ENCODE results near the gene ANGEL1. TPM values are rescaled to one million over a fixed set of nuclear protein-coding genes. Genes with fewer than 3 reads are reported as not detected.

ANGEL1 gene
- total and polyA plus RNA-seq, 2 experiments from 2014 or later: 5.3 to 31.6 TPM

Other genes with a start within 250 kb of the ANGEL1 start
- gene VASH1, start 51.4 kb downstream of the ANGEL1 start, total RNA-seq (2014; rRNA removed; shearing (Covaris generic)): 2.8 and 3.7 TPM in 2 replicates
- 0.78 and 1.4 TPM in 2 replicates for gene VASH1, start 51.4 kb downstream of the ANGEL1 start, polyA plus RNA-seq (2016; fragmentation: Nextera tagmentation; extraction: Ambion mirVana)
- gene LRRC74A, start 13.5 kb upstream of the ANGEL1 start, total RNA-seq (2014; rRNA removed; shearing (Covaris generic)): not detected in 2 replicates
- gene LRRC74A, start 13.5 kb upstream of the ANGEL1 start, polyA plus RNA-seq (2016; fragmentation: Nextera tagmentation; extraction: Ambion mirVana): not detected in 2 replicates
- gene IRF2BPL, start 215.8 kb upstream of the ANGEL1 start, total RNA-seq (2014; rRNA removed; shearing (Covaris generic)): 97.8 and 119 TPM in 2 replicates
- gene IRF2BPL, start 215.8 kb upstream of the ANGEL1 start, polyA plus RNA-seq (2016; fragmentation: Nextera tagmentation; extraction: Ambion mirVana): 11.2 and 13.2 TPM in 2 replicates